GM10266 (cell line): Measurements from ENCODE around the gene SQSTM1.

ENCODE experiments used
- DNase-seq: peaks from one replicate; pipeline ENCODE4 v3.0.0; 2012; ENCODE audit errors: extremely low spot score
- CTCF ChIP-seq: IDR thresholded peaks from 2 replicates; pipeline ENCODE4 v1.5.1; 2012; ENCODE audit warnings: mild to moderate bottlenecking, low read depth; ENCODE audit not compliant: control insufficient read depth, insufficient read depth; ENCODE audit errors: missing control alignments

Gene SQSTM1

GRCh38 chr5:179799644-179799973, 21.1 kb upstream of the SQSTM1 start:
- DNase-seq, result no peak
- TF ChIP-seq CTCF, result no peak

DNA sequence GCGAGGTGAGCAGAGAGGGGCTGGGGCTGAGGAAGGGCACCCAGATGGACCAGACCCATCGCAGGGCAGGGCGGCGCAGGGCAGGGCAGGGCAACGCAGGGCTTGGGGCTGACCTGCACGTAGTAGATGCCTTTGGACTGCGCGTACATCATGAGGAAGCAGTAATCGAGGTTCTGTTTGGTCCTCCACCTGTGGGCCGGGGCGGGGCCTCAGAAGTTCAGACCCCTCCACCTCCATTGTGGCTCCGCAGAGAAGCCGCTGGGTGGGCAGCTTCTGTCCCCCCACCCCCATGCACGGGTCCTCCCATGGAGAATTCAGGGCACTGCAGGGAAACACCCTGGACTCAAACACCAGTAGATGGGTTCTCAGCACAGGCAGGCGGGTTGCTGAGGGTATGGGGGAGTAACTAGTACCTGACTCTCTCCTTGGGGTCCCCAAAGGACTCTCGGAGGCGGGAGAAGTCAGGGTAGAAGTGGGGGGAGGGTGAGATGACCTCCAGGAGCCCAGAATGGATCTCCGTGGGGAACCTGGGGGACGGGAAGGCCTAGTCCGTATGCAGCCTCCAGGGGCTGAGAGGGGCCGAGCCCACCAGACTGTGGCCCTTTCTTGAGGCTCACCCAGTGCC, 20.5 kb upstream of the SQSTM1 start:
- no peak for TF ChIP-seq CTCF
- peak; percentile 21 for DNase-seq

GRCh38 chr5:179800696-179801201, 20.0 kb upstream of the SQSTM1 start:
- no peak for DNase-seq
- no peak for TF ChIP-seq CTCF

DNA sequence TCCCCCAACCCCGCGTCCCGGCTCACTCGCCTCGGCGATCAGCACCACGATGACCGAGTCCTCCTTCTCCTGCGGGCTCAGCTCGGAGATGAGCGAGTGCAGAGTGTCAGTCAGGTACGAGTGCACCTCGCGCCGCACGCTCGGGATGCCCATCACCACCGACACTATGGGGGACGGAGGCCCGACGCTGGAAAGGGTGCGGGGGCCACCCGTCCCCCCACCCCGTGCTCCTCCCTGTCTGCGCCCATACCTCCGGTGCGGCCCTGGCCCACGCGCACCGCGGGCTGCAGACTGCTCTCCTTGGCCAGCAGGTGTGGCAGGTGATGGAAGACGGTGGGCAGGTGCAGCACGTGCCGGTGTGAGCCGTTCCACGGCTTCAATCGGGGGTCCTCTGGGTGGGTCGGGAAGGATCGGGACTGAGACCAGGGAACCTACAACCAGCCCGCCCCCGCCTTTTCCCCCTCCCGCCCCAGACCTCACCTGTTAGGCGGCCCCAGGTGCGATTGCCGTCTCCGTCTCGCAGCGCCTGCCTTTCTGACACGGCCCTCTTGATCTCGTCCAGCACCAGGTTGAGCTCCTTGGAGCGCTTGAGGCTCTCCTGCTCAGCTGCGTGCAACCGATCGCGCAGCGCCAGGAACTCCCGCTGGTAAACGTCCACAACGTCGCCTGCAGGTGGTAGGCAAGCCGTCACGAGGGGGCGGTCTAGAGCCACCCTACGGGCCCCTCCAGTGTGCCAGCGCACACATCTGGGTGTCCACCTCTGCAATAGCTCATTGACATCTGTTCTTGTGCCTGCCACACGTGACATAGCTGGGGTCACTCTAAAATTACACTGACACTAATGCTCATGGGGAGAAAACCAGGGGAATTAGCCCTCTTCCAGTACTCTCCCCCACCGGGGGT, 19.1 kb upstream of the SQSTM1 start:
- DNase-seq, result peak; percentile 83
- peak; percentile 69 for TF ChIP-seq CTCF

DNA sequence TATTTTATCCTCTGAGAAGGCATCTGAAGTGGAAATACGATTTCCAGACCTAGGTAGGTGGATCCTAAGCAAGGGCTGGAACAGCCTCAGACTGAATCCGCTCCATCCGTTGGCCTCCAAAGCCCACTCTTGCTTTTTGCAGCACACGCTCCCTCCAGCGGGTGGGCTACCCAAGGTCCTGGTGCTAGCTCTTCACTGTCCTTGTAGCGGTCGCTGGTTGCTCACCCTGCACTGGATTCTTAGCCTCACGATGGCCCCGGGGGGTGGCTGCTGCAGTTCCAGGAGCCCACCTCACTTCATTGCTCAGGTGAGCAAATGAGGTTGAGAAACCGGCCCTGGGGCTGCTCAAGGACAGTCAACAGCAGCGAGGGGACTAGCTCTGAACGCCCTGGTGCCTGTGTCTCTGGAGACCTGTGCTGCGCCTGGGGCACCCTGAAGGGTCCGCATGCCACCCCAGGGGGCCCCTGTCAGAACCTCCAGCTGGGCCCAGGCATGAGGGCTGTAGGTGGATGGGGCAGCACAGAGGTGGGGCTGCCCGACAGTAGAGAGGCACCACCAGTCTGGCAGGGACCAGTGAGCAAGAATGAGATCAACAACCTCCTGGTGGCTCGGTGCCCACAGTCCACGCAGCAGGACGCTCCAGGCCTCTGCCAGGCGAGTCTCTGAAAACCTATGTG, 18.4 kb upstream of the SQSTM1 start:
- no peak for TF ChIP-seq CTCF
- no peak for DNase-seq

DNA sequence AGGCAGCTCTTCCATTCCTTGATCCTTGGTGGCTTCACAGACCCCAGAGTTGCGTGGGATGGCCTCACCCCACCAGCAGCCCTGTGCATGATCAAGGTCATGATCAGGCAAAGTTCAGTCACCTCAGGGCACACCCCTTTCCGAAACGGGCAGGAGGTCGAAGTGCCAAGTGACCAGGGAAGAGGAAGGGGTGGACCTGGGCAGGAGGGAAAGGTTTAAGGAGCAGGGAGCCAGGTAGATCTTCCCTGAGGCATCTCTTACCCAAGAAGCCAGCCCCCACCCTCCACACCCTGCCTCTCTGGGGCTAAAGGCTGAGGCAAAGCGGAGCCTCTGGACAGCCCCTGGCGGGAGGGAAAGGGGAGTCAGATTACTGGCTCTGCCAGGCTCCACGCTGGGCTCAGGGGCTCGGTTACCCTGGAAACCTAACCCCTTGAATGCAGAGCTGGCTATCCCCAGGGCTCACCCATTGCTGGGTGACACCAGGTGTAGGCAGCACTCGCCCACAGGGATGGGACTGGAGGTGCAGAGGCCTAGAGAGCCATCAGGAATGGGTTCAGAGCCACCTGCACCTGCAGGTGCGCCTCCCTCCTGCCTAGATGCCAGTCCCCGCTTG, 17.6 kb upstream of the SQSTM1 start:
- DNase-seq, result no peak
- no peak for TF ChIP-seq CTCF
